Measurements from ENCODE around the gene SFT2D2.

The SFT2D2 gene

DNA sequence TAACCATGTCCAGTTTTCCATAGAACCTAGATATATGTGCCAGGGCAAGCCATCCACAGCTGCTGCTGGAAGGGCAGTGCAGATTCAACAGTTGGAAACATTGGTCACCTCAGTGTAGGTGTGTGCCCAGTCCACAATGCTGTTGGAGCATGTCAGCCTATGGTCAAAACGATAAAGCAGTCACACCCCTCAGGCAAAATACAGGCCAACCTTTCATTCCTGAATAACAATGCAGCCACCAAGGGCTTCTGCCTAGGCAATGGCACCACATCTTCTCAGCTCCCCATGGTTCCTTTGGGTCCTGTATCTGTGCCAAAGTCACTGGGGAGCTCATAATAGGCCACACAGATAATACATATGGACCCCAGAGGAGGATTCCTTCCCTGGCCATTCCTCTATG is 39.8 kb downstream of the SFT2D2 start:
- DNase-seq (ENCODE audit: low read depth in 2 of 2) = no peak

- no peak for DNase-seq (ENCODE audit: low read depth in 2 of 2)
Observed at GRCh38 chr1:168266644-168267186, 40.9 kb downstream of the SFT2D2 start.

GRCh38 chr1:168271636-168272035 is 45.8 kb downstream of the SFT2D2 start:
- no peak for DNase-seq (ENCODE audit: low read depth in 2 of 2)

DNA sequence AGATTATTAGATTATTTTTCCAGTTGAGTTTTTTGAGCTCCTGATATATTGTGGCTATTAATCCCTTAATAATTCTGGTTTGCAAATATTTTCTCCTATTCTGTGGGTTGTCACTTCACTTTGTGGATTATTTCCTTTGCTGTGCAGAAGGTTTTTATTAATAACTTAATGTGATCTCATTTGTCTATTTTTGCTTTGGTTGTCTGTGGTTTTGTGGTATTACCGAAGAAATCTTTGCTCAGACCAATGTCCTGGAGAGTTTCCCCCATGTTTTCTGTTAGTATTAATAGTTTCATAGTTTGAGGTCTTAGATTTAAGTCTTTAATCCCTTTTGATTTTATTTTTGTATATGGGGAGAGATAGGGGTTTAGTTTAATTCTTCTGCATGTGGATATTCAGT is 47.8 kb downstream of the SFT2D2 start:
- no peak for DNase-seq (ENCODE audit: low read depth in 2 of 2)

DNA sequence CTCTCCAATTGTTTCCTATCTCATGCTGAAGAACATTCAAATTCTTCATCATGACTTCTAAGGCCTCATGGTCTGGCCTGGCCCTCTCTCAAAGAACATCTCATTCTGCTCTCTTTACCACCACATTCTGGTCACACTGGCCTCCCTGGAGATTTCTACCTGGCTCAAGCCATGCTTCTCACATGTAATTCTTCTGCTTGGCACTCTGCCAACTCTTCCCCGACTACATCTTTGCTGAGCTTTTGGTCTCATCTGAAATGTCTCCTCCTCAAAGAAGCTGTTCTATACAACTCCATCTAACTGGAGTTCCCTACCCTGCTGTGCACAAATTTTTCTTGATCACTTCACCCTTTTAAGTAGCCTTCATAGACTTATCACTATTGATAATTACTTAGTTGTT is 53.4 kb downstream of the SFT2D2 start:
- no peak for DNase-seq (ENCODE audit: low read depth in 2 of 2)

- no peak for DNase-seq (ENCODE audit: low read depth in 2 of 2)
Observed at GRCh38 chr1:168280296-168280927, 54.6 kb downstream of the SFT2D2 start, which contains the start of gene TBX19. Gene TBX19 (plus strand): TSS chr1:168280877. CDS start chr1:168281091, 214 bp downstream.

GRCh38 chr1:168281603-168282325 is 56.0 kb downstream of the SFT2D2 start:
- DNase-seq (ENCODE audit: low read depth in 2 of 2) = no peak

GRCh38 chr1:168285521-168285790 is 59.7 kb downstream of the SFT2D2 start:
- no peak for DNase-seq (ENCODE audit: low read depth in 2 of 2)

DNA sequence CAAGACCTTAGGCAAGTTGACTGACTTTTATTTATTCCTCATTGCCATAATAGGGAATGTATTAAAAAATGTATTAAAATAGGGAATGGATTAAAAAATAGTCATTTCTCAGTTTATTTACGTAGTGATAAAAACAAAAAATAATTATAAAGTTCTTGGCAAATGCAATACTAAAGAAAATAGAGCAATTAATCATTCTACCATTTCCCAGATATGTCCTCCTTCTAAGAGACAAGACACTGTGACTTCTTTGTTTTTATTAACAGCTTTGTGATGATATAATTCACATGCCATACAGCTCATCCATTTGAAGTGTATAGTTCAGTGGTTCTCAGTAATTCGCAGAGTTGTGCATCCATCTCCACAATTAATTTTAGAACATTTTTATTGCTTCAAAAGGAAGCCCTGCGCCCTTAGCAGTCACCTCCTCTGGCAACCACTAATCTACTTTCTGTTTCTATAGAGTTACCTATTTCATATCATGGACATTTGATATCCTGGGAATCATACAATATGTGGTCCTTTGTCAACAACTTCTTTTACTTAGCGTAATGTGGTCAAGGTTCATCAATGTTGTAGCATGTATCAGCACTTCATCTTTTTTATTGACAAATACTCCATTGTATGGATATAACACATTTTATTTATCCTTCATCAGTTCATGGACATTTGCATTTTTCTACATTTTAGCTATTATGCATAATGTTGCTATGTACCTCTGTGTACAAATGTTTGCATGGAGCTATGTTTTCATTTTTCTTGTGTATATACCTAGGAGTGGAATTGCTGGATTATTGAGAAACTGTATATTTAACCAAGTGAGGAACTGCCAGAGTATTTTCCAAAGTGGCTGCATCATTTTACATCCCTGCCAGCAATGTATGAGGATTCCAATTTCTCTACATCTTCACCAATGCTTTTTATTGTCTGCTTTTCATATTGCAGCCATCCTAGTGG is 60.4 kb downstream of the SFT2D2 start:
- DNase-seq (ENCODE audit: low read depth in 2 of 2) = no peak

- no peak for DNase-seq (ENCODE audit: low read depth in 2 of 2)
Observed at GRCh38 chr1:168287237-168287664, 61.4 kb downstream of the SFT2D2 start.

DNA sequence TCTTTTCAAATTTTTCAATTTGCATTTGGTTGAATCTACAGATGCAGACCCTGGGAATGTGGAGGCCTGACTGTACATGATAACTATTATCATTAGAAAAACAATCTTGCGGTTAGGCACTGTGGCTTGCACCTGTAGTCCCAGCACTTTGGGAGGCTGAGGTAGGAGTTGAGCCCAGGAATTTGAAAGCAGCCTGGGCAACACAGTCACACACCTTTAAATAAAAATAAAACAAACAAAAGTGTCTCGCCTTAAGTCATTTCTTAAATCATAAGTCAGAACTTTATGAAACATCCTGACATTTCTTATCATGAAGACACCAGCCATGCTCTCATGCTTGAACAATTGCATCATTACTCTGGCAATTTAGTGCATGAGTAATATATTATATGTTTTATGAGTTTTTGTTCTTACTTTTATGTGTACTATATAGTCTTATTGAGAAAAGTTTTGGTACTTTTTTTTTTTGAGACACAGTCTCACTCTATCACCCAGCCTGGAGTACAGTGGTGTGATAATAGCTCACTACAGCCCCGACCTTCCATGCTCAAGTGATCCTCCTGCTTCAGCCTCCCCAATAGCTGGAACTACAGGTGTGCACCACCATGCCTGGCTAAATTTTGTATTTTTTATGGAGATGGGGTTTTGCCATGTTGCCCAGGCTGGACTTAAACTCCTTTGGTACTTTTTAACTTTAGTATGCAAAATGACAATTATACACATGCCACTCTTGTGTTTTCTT is 62.7 kb downstream of the SFT2D2 start:
- no peak for DNase-seq (ENCODE audit: low read depth in 2 of 2)

- DNase-seq (ENCODE audit: low read depth in 2 of 2) = no peak
Observed at GRCh38 chr1:168291222-168291837, 65.5 kb downstream of the SFT2D2 start.

DNA sequence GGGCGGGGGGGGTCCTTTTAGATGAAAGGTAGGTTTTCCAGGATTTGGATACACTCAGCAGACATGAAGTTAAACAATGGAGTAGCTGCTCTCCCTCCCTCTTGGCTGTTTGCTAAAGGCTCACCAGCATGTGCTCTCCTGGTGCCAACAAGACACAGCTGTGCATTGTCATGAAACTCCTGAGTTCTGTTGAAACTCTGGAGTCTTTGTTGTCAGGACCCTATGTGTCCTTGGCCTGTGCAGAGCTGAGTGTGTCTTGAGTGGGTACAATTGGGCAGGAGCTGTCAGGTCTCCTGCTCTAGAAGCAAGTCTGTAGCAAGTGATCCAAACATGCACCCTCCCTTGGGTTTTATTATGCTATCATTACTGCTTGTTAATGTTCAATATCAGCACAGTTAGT is 67.6 kb downstream of the SFT2D2 start:
- no peak for DNase-seq (ENCODE audit: low read depth in 2 of 2)

GRCh38 chr1:168295411-168296114 is 69.8 kb downstream of the SFT2D2 start:
- DNase-seq (ENCODE audit: low read depth in 2 of 2) = no peak

DNA sequence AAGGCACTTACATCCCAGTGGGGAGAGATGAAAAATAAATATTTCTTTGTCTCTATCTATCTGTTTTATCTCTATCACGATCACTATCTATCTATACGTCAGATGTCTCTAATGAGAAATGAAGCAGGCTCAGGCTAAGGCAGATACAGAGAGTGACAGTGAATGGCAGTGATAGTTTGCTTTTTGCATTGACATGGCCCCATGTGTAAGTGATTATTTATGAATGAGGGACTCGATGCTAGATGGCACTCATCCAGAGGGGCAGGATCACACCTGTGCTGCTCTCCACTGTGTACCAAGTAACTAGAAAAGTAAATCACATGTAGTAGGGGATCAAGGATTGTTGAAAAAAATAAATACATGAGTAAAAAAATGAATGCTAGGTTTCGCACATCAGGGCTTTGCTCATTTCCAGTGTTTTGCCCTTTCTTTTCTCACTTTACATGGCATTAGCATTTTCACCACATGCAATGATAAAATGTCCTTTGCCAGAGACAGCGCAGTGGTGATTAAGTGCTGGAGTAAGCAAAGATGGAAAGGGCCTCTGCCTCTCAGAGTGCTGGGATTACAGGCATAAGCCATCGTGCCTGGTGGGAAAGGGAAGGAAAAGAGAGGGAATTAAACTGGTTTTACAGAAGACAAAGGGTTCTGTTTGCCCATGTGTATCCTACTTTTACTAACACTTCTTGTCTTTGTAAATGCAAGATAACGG is 71.4 kb downstream of the SFT2D2 start:
- DNase-seq (ENCODE audit: low read depth in 2 of 2) = no peak

DNA sequence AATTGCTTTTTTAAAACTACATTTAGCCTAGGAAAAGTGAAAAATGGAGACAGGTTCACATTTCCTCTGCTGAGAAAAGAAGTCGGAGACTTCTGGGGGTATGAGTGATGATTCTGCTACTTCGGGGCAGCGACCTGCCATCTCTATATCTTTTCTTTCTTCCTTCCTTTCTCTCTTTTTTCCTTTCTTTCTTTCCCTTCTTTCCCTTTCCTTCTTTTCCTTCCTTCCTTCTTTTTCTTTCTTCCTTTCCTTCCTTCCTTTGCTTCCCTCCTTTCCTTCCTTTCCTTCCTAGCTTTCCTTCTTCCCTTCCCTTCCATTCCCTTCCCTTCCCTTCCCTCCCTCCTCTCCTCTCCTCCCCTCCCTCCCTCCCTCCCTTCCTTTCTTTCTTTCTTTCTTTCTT is 72.6 kb downstream of the SFT2D2 start:
- no peak for DNase-seq (ENCODE audit: low read depth in 2 of 2)

GRCh38 chr1:168300626-168301025 is 74.8 kb downstream of the SFT2D2 start:
- DNase-seq (ENCODE audit: low read depth in 2 of 2) = no peak

- no peak for DNase-seq (ENCODE audit: low read depth in 2 of 2)
Observed at GRCh38 chr1:168301664-168302320, 76.0 kb downstream of the SFT2D2 start.

Data from stimulated activated CD8-positive, alpha-beta memory T cell treated with anti-CD3 and anti-CD28 coated beads, Interleukin-7, amount 100 ng/mL, for 1 hour (primary cell).